Activated naive CD8-positive, alpha-beta T cell treated with anti-CD3 and anti-CD28 coated beads for 36 hours (primary cell): ENCODE measurements around the gene FMN1. TPM values are rescaled to one million over a fixed set of nuclear protein-coding genes. Genes with fewer than 3 reads are reported as not detected.

ENCODE experiments used
- DNase-seq: peaks from one replicate; pipeline ENCODE4 v3.0.0; 2021
- H3K27ac Mint-ChIP-seq: one replicate; pipeline ENCODE4 v1.8.0; 2022; ENCODE audit warnings: mild to moderate bottlenecking, moderate library complexity, mixed read lengths
- H3K27me3 Mint-ChIP-seq: one replicate; pipeline ENCODE4 v1.8.0; 2022; ENCODE audit warnings: mild to moderate bottlenecking, mixed read lengths
- H3K36me3 Mint-ChIP-seq: one replicate; pipeline ENCODE4 v1.8.0; 2021; ENCODE audit warnings: mild to moderate bottlenecking, mixed read lengths
- H3K4me1 Mint-ChIP-seq: one replicate; pipeline ENCODE4 v1.8.0; 2021; ENCODE audit warnings: mixed read lengths
- H3K4me3 Mint-ChIP-seq: one replicate; pipeline ENCODE4 v1.8.0; 2022; ENCODE audit warnings: mild to moderate bottlenecking, moderate library complexity, mixed read lengths
- H3K9me3 Mint-ChIP-seq: one replicate; pipeline ENCODE4 v1.8.0; 2022; ENCODE audit warnings: mixed read lengths
- total RNA-seq, 2 experiments: library from RNA; stranded (reverse); gene quantifications; one replicate each; pipeline ENCODE4 v1.2.3, GENCODE V29; 2021

FMN1 gene
- total RNA-seq, 2 experiments from 2014 or later: 0.14 to 0.31 TPM

DNA sequence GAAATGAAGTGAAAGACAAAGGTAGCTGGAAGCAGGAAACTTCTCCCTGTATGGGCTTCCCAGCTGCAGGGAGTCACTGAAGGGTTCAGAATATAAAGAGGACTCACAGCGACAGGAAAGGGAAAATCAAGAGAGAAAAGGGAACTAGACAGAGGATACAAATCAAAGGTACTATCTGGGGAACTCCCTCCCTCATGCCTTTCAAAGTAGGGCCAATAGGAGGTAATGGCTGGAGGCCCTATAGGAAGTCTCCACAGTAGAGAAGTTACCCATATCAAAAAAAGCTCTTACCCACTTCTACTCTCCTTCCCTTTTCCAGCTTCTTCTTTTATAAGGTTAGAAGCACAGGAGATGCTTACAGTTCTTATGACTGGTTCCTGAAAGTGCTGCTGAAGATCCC, 43.5 kb downstream of the FMN1 start:
- Mint-ChIP-seq H3K36me3 (peaks cover 2% of the 10 kb centered on the region), H3K4me3 (no peak overlapping the region), H3K27me3 (peaks cover 8% of the 10 kb centered on the region), H3K27ac (no peak overlapping the region), H3K4me1 (peaks cover 9% of the 10 kb centered on the region), H3K9me3 (no peaks in the 10 kb centered on the region)
- DNase-seq: no peak

- no peak for DNase-seq
- Mint-ChIP-seq H3K9me3 (no peaks in the 10 kb centered on the region), H3K36me3 (peaks cover 2% of the 10 kb centered on the region), H3K27ac (no peak overlapping the region), H3K4me3 (no peak overlapping the region), H3K4me1 (peaks cover 9% of the 10 kb centered on the region), H3K27me3 (peaks cover 4% of the 10 kb centered on the region)
Observed at GRCh38 chr15:33150431-33150941, 44.0 kb downstream of the FMN1 start.

DNA sequence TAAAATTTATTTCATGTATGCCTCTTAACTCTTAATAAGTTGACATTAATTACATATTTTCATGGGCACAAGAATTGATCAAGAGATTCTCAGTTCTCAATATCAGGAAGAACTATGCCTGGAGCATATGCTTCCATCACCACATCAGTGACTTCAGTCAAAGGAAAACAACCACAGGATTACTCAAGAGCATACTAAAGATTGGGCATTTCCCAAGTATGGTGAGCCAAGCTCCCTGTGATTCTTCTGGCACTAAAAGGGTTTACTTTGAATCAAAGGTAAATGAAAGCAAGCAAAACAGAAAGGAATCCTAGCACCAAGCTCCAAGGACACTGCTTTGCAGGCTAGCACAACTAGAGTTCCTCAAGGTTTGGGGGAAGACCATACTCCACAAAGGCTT, 44.6 kb downstream of the FMN1 start:
- Mint-ChIP-seq H3K9me3 (no peaks in the 10 kb centered on the region), H3K27ac (no peak overlapping the region), H3K4me1 (peaks cover 9% of the 10 kb centered on the region), H3K4me3 (no peak overlapping the region), H3K27me3 (peaks cover 4% of the 10 kb centered on the region), H3K36me3 (peaks cover 2% of the 10 kb centered on the region)
- DNase-seq: no peak

GRCh38 chr15:33148129-33148751, 46.3 kb downstream of the FMN1 start:
- Mint-ChIP-seq H3K4me1 (peaks cover 9% of the 10 kb centered on the region), H3K4me3 (peak overlapping the region; percentile 49), H3K27me3 (peaks cover 4% of the 10 kb centered on the region), H3K9me3 (no peaks in the 10 kb centered on the region), H3K27ac (no peak overlapping the region), H3K36me3 (peaks cover 2% of the 10 kb centered on the region)
- no peak for DNase-seq

DNA sequence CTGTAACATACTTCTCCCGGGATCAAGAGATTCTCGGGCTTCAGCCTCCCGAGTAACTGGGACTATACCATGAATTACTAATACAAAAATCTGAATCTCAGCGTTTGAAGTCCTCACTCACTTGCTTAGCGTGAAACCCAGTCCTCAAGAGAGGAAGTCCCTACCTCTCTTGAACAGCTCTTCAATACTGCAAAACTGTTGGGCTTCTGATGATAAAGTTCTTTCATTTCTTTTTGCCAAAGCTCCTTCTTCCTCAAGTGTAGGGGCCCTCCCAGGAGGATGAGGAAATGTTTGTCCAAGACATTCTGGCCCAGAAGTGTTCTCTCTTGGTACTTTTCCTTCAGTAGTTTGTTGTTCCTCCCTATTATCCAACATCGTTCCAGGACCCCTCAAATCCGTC, 48.5 kb downstream of the FMN1 start:
- DNase-seq: no peak
- H3K4me1 Mint-ChIP-seq: peaks cover 9% of the 10 kb centered on the region
- H3K4me3 Mint-ChIP-seq: no peak overlapping the region
- no peaks in the 10 kb centered on the region for H3K9me3 Mint-ChIP-seq
- no peak overlapping the region for H3K27ac Mint-ChIP-seq
- peaks cover 2% of the 10 kb centered on the region for H3K36me3 Mint-ChIP-seq
- H3K27me3 Mint-ChIP-seq: peaks cover 4% of the 10 kb centered on the region

DNA sequence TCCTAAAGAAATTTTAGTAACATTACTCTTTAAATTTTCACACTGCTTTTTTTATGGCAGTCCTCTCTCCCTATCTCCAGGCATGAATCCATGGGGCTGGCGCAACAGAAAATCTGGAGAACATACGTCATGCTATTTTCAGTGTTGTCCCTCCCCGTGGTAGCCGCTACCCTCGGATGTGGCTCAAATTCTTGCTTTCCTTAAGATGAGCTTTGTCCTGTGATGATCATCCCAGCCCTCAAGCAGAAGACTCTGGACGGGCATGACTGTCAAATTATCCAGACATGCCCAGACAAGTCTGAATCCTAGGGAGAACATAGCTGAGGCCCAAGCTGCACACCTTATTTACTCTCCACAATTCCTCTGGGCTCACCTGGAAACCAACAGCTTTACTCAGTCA, 49.1 kb downstream of the FMN1 start:
- peaks cover 4% of the 10 kb centered on the region for H3K27me3 Mint-ChIP-seq
- H3K36me3 Mint-ChIP-seq: peaks cover 2% of the 10 kb centered on the region
- H3K4me1 Mint-ChIP-seq: peaks cover 9% of the 10 kb centered on the region
- H3K27ac Mint-ChIP-seq: no peak overlapping the region
- no peak for DNase-seq
- no peaks in the 10 kb centered on the region for H3K9me3 Mint-ChIP-seq
- no peak overlapping the region for H3K4me3 Mint-ChIP-seq

- Mint-ChIP-seq H3K27ac (no peak overlapping the region), H3K9me3 (no peaks in the 10 kb centered on the region), H3K4me3 (no peak overlapping the region), H3K36me3 (no peaks in the 10 kb centered on the region), H3K27me3 (peaks cover 4% of the 10 kb centered on the region), H3K4me1 (no peaks in the 10 kb centered on the region)
- no peak for DNase-seq
Observed at GRCh38 chr15:33142708-33143107, 51.8 kb downstream of the FMN1 start.

- Mint-ChIP-seq H3K27me3 (peaks cover 4% of the 10 kb centered on the region), H3K9me3 (no peaks in the 10 kb centered on the region), H3K4me1 (no peaks in the 10 kb centered on the region), H3K4me3 (no peak overlapping the region), H3K27ac (no peak overlapping the region), H3K36me3 (no peaks in the 10 kb centered on the region)
- no peak for DNase-seq
Observed at GRCh38 chr15:33138000-33138399, 56.5 kb downstream of the FMN1 start.

GRCh38 chr15:33137101-33137500, 57.4 kb downstream of the FMN1 start:
- Mint-ChIP-seq H3K9me3 (no peaks in the 10 kb centered on the region), H3K27me3 (peaks cover 4% of the 10 kb centered on the region)

DNA sequence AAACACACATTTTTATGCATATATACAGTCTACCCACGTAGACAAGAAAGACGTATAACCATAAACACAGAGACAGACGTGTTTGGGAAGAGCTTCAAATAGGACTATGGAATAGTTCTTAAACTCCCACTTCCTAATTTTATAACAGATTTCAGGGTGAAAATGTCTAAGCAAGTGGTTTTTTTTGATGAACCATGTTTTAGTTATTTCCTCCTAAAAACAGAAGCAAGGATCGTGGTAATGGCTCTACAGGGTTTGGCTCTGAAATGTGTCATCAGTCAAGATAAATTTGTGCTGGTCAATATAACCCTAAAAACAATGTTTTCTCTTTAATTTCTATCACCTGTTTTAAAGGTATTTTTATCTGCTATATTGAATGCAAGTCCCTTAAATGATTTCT, 58.2 kb downstream of the FMN1 start:
- H3K4me1 Mint-ChIP-seq: no peaks in the 10 kb centered on the region
- H3K36me3 Mint-ChIP-seq: no peaks in the 10 kb centered on the region
- H3K4me3 Mint-ChIP-seq: no peak overlapping the region

More at GRCh38 chr15:33137101-33137500, 57.4 kb downstream of the FMN1 start:
- no peak for DNase-seq
- H3K4me1 Mint-ChIP-seq: no peaks in the 10 kb centered on the region
- H3K4me3 Mint-ChIP-seq: no peak overlapping the region
- no peak overlapping the region for H3K27ac Mint-ChIP-seq
- H3K36me3 Mint-ChIP-seq: no peaks in the 10 kb centered on the region

DNA sequence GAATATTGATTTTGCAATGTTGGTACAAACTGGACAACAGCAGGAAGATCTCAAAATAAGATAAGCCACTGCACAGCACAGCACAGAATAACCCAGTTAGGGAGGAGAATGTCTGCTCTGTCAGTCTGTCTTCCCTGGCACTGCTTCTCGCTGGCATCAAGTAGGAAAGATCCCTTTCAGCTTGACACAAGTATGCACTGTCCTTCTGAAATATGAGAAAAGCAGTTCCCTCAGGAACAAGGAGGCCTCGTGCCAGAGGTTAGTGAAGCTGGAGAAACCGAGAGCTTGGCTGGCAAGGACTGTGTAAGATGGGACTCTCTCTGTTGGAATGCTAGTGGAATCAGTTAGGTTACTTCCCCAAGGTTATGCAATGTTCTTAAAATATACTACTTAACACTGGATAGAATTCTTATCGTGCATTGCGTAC, 59.1 kb downstream of the FMN1 start:
- Mint-ChIP-seq H3K4me1 (no peaks in the 10 kb centered on the region), H3K4me3 (no peak overlapping the region), H3K27ac (no peak overlapping the region), H3K36me3 (no peaks in the 10 kb centered on the region), H3K27me3 (peaks cover 4% of the 10 kb centered on the region), H3K9me3 (no peaks in the 10 kb centered on the region)
- no peak for DNase-seq

More for the DNA sequence above, 58.2 kb downstream of the FMN1 start:
- Mint-ChIP-seq H3K9me3 (no peaks in the 10 kb centered on the region), H3K27me3 (peaks cover 4% of the 10 kb centered on the region), H3K27ac (no peak overlapping the region)
- DNase-seq: no peak

GRCh38 chr15:33132722-33133345, 61.7 kb downstream of the FMN1 start:
- Mint-ChIP-seq H3K9me3 (peaks cover 1% of the 10 kb centered on the region), H3K27me3 (peaks cover 4% of the 10 kb centered on the region), H3K4me3 (no peak overlapping the region), H3K27ac (no peak overlapping the region), H3K36me3 (peaks cover 2% of the 10 kb centered on the region), H3K4me1 (no peaks in the 10 kb centered on the region)
- DNase-seq: no peak

DNA sequence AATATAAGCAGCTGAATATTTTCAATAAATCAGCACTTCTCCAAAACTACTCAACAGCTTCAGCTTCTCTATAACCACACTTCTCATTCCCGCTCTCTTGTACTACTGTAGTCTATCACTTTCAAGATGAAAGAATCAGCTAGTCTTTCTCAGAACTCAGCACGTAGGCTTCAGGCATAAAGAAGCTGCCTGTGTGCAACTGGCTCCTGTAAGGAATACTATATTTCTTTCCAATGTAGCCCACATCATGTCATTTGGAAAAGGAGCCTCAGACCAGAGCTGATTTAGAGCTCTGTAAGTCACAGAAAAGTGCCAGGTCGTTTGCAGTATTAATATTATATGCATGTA, 62.3 kb downstream of the FMN1 start:
- no peak overlapping the region for H3K4me3 Mint-ChIP-seq
- no peak for DNase-seq
- H3K9me3 Mint-ChIP-seq: peaks cover 3% of the 10 kb centered on the region
- H3K36me3 Mint-ChIP-seq: peaks cover 3% of the 10 kb centered on the region
- peaks cover 4% of the 10 kb centered on the region for H3K27me3 Mint-ChIP-seq
- no peaks in the 10 kb centered on the region for H3K4me1 Mint-ChIP-seq
- no peak overlapping the region for H3K27ac Mint-ChIP-seq

GRCh38 chr15:33131552-33132232, 62.8 kb downstream of the FMN1 start:
- Mint-ChIP-seq H3K27ac (no peak overlapping the region), H3K4me1 (peaks cover 3% of the 10 kb centered on the region), H3K36me3 (peaks cover 3% of the 10 kb centered on the region), H3K27me3 (peaks cover 4% of the 10 kb centered on the region), H3K4me3 (no peak overlapping the region), H3K9me3 (peaks cover 3% of the 10 kb centered on the region)
- DNase-seq: no peak

- H3K27me3 Mint-ChIP-seq: no peaks in the 10 kb centered on the region
- peaks cover 13% of the 10 kb centered on the region for H3K4me1 Mint-ChIP-seq
- H3K27ac Mint-ChIP-seq: no peak overlapping the region
- peak overlapping the region; percentile 29 for H3K4me3 Mint-ChIP-seq
- H3K36me3 Mint-ChIP-seq: peaks cover 3% of the 10 kb centered on the region
- H3K9me3 Mint-ChIP-seq: peaks cover 3% of the 10 kb centered on the region
- DNase-seq: peak; percentile 30
Observed at GRCh38 chr15:33126559-33127290, 67.8 kb downstream of the FMN1 start.
